Stimulated activated CD8-positive, alpha-beta memory T cell treated with anti-CD3 and anti-CD28 coated beads, Interleukin-15, amount 100 ng/mL, for 24 hours (primary cell): ENCODE measurements around the gene NMRK2.
"Not testable (repeated sequence)": the region's sequence is repeated elsewhere in the genome, so short reads cannot be mapped to it uniquely, and the experiment has no call there.

Experiments used
- DNase-seq: peaks from one replicate; pipeline ENCODE4 v3.0.0-alpha.2; 2020; ENCODE audit warnings: low read depth

The NMRK2 gene

GRCh38 chr19:3964256-3965194 lies 31.7 kb downstream of the NMRK2 start:
- DNase-seq = no peak

DNA sequence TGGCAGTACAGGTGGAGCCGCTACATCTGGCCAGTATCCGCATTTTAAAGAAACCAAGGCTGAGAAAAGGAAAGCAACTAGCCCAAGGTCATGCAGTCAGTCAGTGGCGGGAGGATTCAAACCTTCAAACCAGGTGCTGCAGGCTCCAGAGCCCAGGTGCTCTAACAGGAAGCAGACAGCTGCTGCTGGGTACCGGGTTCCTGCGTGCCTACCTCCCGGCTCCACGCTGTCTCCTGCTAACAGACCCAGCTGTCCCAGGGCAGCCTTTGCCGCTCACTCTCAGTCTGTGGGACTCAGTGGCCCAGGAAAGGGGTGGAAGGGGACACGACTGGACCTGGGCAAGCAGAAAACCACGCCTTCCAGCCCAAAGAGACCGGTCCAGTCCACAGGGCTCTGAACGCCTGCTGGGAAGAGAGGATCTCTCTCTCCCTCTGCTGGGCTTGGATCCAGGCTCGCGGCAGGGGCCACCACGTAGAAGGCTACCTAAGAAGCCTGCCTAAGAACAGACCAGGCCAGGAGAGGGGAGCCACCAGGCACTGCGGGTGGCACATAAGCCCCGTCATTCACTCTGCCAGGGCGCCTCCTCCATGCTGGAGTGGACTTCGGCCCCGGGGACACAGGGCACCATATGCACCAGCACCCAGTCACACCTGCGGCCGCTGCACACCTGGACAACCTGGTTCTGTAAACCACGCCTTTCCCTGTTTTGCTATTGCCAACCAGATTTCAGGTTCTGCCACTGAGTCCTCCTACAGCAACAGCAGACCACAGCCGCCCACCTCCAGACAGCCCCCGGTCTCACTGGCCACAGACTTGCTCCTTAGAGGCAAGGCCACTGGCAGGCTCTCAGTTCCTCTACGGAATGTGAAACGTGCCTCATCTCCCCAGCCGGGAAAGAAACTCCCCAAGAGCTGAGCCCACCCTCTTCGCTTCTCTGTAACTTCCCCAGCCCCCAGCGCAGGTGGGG lies 33.5 kb downstream of the NMRK2 start:
- DNase-seq = no peak

DNA sequence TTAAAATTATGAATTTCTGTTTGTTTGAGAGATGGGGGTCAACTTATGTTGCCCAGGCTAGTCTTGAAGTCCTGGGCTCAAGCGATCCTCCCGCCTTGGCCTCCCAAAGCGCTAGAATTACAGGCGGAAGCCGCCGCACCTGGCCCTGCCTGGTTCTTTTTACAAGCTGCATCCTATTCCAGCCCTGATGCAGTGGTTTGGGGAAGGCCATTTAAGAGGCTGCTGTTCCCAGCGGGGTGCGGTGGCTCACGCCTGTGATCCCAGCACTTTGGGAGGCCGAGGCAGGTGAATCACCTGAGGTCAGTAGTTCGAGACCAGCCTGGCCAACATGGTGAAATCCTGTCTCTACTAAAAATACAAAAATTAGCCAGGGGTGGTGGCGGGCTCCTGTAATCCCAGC lies 35.1 kb downstream of the NMRK2 start:
- not testable (repeated sequence) for DNase-seq

GRCh38 chr19:3968556-3969434 lies 35.9 kb downstream of the NMRK2 start:
- DNase-seq = no peak

- DNase-seq = no peak
Observed at GRCh38 chr19:3969435-3970312, 36.8 kb downstream of the NMRK2 start.

DNA sequence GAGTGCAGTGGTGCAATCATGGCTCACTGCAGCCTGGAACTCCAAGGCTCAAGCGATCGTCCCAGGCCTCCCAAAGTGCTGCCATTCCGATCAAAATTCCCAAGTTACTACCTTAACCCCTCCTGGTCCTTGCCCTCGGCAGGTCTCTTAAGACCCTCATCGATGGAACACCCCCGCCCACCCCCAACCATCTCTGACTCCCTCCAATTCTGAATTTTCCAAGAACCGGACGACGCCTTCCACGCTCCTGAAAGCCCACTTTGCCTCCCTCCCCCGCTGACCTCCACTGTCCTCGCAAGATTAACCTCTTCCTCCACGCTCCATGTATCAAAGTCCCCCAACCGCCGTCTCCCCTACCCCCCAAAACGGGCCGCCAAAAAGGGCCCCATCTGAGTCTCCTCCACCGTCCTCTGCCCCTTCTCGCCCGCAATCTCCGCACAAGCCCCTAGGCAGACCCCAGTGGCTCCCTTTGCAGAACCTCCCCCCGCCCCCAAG lies 37.5 kb downstream of the NMRK2 start:
- DNase-seq = no peak

- DNase-seq = peak; percentile 89
Observed at GRCh38 chr19:3970808-3971598, 38.1 kb downstream of the NMRK2 start, which contains the start of gene DAPK3. Gene DAPK3 (minus strand): TSS chr19:3971099. CDS start chr19:3969735, 1,364 bp downstream.

DNA sequence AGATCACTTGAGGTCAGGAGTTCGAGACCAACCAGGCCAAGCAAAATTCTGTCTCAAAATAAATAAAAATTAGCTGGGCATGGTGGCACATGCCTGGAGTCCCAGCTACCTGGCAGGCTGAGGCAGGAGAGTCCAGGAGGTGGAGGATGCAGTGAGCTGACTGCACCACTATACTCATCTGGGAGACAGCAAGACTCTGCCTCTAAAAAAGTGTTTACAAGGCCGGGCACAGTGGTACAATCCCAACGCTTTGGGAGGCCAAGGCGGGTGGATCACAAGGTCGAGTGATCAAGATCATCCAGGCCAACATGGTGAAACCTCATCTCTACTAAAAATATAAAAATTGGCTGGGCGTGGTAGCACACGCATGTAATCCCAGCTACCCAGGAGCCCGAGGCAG lies 42.3 kb downstream of the NMRK2 start:
- no peak for DNase-seq

DNA sequence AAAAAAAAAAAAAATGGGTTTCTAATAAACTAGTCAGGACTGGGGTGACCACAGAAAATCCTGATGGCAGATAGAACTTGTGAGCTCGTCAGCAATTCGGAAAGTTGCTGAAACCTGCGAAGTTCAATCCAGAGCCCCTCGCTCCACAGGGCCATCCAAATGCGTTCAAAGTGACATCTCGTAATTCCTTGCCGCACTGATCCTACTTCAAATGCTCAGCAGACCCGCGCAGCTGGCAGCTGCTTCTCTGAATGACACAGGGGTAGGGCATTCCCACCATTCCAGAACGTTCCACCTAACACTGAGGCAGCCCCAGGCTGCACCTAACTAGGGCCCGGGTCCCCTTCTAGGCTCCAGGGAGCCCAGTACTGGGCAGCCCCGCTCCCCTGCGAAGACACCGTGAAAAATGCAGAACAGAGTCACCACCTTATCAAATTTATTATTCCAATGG lies 42.8 kb downstream of the NMRK2 start:
- no peak for DNase-seq

GRCh38 chr19:3976495-3977241 lies 43.8 kb downstream of the NMRK2 start:
- no peak for DNase-seq

DNA sequence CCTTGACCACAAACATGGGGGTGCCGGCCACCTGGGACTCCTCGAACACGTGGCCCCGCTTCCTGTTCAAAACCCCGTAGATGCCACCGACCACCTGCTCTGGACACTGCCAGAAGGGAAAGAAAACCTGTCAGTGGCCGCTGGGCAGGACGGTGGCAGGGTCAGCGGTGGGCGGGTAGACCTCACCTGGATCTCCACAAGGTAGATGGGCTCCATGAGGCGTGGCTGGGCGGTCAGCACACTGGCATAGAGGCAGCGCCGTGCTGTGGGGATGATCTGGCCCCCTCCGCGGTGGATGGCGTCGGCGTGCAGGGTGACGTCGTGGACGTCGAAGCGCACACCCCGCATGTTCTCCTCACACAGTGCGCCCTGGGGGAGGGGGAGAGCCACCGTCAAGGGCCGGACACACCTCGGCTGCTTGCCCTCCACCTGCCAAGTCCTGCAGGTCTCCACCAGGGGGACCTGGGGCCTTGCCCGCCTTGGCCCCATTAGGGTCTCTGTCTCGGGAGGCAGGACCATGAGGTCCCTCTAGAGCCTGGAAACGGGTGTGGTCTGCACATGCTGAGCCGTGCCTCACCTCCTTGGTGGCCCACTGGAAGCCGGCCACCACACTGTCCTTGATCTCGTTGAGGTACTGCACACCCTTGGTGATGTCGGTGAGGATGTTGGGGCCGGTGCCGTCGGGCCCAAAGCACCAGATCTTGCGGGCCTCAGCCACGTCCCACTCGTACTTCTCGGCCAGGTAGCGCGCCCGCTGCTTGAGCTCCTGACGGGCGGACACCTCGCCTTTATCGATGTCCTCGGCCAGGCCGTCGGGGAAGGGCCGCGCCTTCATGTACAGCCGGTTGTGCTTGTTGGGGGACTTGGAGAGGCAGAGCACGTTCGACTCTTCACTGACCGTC lies 44.6 kb downstream of the NMRK2 start:
- no peak for DNase-seq

GRCh38 chr19:3978145-3978544 lies 45.3 kb downstream of the NMRK2 start:
- no peak for DNase-seq

- no peak for DNase-seq
Observed at GRCh38 chr19:3979289-3979673, 46.4 kb downstream of the NMRK2 start.

- no peak for DNase-seq
Observed at GRCh38 chr19:3979674-3980352, 46.9 kb downstream of the NMRK2 start.

DNA sequence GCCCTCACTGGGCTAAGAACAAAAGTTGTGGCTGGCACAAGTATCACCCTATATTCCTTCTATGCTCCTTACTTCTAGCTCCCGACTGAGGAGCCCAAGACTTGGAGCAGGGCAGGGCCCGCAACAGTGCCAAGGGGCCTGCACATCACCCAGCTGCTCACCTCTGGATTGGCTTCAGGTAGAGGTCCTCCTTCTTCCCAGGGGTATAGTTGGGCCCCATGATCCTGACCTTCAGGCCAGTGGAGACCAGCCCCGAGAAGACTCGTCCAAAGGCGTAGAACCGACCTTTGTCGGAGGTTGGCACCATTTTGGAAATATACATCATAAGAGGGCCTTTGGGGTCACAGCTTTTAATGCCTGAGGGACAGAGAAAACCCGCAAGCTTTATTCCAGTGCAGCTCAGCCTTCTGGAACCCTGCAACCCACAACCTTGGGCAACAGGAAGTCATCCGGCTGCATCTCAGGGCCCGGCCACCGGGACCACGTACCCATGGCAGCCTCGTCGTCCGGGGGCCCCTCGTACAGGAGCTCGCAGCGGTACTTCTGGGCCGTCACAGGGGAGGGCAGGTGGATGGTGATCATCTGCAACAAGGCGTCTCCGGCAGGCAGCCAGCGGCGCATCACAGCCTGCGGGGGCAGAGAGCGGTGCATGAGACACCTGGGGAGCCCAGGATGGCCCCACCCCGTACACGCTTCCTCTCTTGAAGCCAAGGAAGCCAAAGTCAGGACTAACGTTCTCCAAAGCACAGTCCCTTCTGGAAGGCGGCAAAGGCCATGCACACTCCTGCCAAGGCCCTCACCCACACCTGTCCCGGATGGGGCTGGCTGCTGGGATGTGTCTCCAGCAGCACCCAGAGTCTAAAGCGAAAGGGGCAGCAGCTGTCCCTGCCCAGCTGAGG lies 47.7 kb downstream of the NMRK2 start:
- DNase-seq = no peak

GRCh38 chr19:3981373-3981735 lies 48.5 kb downstream of the NMRK2 start:
- no peak for DNase-seq
